CD4-positive, alpha-beta T cell treated with Interleukin-6 for 4 hours (primary cell): ENCODE results near the gene MMP24.

Experiments
- DNase-seq: peaks from one replicate; pipeline ENCODE4 v3.0.0-alpha.2; 2020; ENCODE audit warnings: mixed read lengths

The MMP24 gene

DNA sequence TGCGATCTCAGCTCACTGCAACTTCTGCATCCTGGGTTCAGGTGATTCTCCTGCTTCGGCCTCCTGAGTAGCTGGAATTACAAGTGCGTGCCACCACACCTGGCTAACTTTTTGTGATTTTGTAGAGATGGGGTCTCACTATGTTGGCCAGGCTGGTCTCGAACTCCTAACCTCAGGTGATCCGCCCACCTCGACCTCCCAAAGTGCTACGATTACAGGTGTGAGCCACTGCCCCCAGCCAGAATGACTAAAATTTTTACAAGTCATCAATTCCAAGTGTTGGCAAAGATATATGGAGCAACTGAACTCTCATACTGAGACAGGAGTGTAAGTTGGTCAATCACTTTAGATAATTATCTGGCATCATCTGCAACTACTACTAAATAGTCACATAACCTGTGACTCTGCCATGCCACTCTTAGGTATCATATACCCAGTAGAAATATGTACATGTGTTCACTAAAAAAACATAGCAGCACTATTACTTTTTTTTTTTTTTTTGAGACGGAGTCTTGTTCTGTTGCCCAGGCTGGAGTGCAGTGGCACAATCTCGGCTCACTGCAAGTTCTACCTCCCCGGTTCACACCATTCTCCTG is 55.1 kb downstream of the MMP24 start:
- no peak for DNase-seq

DNA sequence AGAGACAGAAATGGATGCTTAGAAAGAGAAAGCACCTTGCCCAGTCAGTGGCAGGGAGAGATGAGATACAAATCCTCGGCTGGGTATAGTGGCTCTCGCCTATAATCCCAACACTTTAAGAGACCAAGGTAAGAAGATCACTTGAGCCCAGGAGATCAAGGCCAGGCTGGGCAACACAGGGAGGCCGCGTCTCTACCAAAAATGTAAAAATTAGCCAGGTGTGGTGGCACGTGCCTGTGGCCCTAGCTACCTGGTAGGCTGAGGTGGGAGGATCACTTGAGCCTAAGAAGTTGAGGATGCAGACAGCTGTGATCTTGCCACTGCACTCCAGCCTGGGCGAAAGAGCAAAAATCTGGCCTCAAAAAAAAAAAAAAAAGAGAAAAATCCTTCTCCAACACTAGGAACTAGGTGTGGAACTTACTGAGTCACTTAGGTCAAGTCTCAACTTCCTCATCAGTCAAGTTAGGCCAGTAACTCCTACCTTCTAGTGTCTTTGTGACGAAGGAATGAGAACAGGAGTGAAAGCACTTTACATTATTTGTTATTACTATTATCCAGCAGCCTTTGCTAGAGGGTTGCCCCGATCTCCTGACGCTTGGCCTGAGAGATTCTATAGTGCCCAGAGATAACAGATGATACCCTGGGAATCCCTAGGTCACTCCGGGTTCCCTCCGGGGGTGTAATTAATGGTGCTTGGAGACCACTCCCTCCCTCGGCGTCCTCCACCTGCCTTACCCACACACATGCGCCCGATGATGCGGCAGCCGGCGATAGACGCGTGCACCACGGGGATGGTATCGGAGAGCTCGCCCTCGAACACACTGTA is 57.2 kb downstream of the MMP24 start:
- no peak for DNase-seq

DNA sequence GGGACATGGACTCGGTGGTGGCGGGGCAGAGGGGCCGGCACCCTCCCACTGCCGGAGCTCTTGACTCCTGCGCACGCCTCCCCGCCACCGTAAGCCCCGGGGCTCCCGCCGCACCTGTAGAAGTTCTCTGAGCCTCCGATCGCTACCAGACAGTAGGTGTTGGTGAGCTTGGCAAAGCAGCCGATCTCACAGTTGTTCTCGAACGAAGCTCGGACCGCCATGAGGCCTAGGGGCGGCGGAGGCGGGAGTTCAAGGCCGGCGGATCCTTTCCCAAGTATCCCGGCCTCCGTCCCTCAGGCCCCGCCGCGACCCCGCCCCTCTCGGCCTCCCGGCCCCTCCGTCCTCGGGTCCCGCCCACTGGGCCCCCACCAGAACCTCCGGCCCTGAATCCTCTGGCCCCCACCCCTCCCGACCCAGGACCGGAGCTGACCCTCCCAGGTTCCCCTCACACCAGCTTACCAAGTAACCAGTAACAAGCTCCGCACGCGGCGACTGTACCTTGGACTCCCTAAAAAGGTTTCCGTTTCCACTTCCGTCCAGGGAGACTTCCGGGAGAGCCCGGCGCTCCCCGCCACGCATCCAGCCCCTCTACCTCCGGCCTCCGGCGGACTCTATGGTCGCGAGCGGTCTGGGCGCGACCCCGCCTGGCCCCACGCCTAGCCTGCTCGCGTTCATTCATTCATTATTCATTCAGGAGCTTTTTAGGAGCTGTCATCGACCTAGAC is 57.9 kb downstream of the MMP24 start, which contains the start of gene EIF6:
EIF6 (minus strand) TSS at position 506 of the 725 bp plus-strand sequence; CDS start at position 221, 285 bp downstream.
- DNase-seq: peak; percentile 78

DNA sequence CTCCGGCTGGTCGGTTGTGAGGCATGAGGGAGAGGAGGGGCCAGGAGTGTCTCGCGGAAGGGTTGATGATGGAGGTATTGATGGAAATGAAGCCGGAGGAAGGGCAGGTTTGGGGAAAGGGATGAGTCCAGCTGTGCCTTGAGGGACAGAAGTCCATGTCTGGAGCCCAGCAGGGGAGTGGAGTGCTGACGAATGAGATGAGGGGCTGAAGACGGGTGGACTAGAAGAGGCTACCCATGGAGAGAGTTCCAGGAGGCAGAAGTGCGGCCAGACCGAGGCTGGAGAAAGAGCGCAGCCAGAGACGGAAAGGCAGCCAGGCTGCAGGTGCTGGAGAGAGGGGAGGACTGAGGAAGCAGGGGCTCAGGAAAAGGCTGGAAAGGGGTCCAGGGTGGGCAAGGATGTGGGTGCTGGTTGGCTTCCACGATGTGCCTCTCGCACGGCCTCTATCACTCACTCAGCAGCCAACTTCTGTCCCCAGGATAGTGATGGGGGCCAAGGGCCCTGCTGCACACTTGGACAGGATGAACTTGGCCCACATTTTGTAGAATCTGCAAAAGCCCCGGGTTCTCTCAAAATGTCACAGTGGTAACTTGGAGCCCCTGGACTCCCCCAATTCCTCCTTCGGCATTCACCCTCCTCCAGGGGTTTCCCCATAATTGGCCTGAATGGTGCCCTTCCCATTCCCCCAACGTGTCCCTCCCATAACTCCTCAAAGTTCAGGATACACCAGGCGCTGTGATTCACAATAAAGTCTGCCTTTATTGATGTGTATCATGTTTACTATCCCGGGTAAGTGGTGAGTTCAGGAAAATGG is 58.7 kb downstream of the MMP24 start:
- DNase-seq: no peak

DNA sequence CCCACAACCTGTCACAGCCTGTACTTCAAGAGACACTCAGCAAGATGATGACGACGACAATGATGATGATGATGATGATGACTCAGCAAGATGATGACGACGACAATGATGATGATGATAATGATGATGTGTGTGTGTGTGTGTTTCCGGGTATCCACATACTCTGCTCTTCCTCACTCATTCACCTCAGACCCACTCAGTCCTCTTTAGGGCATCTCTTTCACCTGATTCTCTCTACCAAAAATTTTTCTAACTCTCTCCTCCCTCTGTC is 59.3 kb downstream of the MMP24 start:
- DNase-seq: no peak

DNA sequence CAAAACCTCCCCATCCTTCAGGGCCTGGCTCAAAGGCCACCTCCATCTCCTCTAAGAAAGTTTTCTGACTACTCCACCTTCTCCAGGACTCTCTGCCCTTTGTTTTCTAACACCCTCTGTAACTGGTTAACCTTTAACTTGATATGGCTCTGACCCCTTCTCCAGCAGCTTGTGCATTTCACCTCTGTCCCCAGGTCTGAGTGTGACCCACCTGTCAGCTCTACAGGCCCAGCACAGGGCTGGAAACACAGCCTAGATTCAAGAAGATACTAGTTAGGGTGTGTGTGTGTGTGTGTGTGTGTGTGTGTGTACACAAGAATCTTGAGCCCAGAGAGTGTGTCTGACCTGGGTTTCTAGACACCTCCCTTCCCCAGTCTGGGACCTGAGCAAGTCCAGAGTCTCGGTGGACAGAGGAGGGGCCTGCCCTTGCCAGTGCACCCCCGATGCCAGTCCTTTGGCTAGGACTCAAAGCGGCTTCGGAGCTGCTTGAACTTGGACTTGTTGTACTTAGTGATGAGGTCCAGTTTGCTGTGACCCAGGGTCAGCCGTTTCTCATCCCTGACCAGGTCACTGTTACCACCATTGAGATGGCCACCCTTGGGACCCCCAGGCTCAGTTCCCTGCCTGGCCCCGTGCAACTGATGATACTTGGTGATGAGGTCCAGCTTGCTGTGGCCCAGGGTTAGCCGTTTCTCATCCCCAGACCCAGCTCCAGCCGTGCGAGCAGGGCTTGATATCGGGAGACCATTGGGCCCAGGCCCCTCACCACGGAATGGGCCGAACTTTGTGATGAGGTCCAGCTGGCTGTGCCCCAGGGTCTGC is 59.8 kb downstream of the MMP24 start:
- no peak for DNase-seq

DNA sequence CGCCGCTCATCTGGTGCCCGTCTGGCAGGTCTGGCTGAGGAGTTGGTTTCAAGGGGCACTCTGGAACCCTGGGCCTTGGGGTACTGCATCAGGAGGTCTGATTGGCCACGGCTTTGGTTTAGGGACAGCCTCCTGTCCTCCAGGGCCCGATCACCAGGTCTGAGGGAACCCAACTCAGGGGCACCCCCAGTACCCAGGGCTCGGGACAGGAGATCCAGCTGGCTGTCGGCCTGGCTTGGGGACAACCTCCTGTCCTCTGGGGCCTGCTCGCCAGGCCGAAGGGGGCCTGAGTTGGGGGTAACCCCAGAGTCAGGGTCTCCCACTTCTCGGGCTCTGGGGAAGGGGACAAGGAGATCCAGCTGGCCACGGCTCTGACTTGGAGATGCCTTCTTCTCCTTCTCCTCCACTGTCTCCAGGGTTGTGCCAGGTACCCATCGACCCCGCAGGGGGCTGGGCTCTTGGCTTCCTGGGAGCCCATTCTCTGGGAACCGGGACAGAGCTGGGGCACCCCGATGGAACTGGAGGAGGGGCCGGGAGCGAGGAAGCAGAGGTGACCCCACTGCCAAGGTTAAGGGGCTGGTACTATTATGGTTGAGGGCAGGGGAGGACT is 60.5 kb downstream of the MMP24 start:
- no peak for DNase-seq

DNA sequence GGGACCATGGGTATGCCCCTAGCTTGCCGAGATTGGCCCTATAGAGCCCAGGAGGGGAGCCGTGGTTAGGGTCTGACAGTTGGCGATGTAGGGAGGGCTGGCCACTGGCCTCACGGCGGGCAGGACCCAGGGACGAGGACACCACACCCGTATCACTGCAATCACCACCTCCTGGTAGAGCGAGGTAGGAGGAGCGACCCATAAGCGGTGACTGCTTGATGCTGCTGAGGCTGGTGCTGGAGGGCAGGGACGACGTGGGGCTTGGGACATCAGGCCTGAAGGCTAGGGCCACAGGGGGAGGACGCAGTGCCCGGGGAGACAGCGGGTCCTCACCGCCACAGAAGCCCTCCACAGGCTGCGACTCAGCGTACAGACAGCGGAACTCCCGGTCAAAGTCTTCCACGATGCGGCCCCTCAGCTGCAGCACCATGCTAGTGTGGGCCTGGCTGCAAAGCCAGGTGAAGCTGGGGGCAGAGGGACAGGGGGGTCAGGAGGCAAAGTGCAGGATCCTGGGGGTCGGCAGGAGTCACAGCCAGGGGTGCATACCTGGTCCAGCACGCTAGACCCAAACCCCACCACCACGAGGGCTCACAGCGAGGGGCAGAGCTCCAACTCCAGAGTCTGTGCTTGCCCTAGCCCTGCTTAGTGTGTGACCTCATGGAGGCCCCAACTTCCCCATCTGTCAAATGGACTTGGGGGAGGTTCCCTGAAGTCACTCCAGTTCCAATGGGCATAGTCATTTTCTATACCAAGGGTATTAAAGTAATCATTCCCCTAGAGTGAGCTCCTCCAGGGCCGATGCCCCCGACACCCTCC is 61.2 kb downstream of the MMP24 start:
- DNase-seq: no peak

DNA sequence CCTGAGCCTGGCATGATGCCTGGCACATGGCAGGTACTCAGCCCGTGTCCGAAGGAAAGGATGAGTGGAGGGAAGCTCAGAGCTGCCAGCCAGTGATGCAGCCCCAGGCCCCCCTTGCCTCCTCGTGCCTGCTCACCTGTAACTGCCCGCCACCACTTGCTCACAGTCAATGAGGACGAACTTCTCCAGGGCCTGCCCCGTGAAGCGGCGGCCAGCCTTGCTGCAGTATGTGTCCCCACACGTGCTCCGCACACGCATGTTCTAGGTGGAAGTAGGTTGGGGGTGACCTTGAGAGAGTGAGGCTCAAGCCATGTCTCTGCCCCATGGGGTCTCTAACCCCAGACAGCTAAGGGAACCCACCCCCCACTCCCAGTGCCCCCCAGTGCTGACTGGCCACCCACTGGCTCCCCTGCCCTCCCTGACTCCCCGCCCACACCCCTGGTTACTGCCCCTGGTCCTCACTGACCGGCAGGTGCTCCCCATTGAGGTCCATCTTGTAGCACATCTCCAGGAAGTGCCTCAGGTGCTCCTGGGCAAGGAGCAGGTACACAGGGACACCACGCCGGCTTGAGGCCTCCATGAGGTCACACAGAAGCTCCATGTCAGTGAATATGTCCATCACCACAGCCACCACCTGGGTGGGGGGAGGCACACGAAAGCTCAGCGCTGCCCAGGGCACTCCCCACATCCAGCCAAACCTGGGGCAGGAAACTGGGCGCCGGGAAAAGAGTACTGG is 62.0 kb downstream of the MMP24 start:
- no peak for DNase-seq

DNA sequence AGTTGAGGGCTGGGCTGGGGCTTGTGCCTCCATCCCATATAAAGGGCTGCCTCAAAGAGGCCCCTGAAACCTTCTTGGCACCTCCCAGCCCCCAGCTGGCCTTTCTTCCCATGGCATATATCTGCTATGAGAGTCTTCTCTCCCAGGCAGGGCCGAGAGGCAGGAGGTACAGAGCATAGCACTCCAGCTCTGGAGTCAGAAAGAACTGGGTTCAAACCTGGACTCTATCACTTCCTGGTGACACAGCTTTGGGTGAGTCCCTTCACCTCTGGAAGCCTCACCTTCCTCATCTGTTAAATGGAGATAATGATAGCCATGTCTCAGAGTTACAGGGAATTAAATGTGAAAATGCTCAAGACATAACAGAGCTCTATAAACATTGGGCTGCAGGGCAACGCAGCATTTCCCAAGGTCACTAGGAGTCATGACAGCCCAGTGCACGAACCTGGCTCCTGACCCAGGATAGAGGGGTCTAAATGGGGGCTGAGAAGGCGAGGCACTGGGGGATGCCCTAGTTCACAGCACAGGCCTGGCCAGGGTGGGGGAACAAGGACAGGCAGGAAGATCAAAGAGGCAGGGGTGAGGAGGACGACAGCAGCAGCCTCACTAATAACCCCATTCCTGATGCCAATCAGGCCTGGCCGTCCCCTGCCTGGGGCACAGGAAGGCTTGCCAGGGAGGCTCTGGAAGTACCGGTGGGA is 63.8 kb downstream of the MMP24 start:
- no peak for DNase-seq

DNA sequence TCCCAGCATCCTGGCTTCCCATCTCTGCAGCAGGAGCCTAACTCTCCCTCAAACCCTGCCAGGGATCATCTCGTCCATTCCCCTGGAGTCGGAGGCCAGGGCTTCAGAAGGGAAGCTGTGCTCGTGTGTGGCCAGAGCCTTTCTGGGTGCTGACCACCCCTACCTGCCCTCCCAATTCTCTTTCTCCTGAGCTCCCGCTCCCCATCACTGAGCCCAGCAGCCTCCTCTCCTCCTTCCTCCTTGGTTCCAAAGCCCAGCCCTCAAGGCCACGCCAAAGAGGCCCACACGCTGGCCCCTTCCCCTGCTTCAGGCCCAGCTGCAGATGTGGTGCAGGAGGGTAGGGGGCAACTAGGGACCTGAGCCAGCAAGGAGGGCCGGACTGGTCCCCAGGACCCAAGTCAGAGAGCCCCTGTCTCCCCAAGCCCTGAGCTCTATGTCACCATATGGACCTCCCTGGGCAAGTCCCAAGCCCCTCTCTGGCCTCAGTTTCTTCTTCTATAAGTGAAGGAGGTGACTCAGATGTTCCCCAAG is 64.5 kb downstream of the MMP24 start:
- DNase-seq: no peak

DNA sequence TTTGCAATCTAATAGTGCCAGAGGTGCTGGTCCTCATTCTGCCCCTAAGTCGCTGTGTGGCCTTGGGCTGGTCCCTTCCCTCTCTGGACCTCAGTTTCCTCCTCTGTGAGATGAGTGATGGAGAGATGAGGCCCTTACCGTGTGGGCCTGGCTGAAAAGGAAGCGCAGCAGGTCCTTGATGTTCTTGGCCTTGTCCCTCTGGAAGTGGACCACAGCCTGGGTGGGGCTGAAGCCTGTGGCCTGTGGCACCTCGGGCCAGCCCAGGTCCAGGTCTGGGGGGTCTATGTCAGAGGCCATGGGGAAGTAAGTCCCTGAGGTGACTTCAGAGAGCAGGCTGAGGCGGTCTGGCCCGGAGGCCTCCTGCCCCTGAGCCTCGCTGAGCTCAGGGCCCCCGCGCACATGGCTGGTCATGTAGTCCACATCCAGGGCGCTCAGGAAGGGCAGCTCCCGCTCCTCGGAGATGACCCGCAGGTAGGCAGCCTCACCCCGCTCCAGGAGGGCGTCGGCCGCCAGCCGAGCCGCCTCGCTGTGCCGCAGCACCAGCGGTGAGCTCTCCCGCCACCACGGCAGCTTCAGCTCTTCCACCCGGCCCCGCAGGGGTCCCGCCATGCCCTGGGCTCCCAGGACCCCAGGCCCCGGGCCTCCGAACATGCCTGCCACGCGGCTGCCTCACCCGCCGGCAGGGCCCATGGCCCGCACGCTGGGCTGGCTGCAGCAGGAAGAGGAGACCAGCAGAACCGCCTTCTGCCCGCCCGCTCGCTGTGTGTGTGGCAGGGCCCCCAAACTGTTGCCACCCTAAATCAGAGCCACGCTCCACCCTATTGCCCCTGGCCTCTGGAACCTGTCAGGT is 65.4 kb downstream of the MMP24 start, which contains the start of gene FAM83C:
FAM83C (minus strand) TSS at position 772 of the 850 bp plus-strand sequence; CDS start at position 651, 121 bp downstream.
- DNase-seq: no peak

DNA sequence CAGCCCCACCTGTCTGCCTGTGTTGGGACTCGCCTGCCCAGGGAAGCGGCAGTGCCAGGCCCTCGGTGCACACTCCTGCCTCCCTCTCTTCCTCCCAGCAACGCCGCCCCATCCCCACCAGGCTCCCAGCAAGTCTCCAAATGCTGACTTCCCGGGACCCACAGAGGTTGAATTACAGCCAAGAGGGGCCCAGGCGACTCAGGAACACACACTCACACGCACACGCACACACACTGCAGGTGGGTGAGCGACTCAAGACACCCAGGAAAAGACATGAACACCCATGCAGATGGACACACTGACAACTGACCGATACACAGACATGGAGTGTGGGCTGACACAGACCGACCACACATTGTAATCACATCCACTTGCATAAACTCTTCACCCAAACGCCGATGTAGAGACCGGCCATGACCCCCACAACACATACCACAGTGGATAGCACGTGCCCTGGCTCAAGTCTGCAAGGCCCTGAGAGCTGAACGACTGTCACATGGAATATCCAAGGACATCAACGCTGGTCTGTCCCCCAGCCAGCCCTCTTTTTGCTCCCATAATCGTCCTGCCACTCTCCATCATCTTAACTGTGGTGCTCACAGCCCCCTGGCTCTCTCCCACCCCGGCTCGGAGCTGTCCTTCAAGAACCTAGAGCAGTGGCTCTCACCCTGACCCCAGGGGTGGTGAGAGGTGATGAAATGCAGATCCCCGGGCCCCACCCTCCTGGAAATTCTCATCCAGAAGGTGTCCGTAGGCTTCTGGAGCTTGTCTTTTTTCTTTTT is 66.2 kb downstream of the MMP24 start:
- no peak for DNase-seq

DNA sequence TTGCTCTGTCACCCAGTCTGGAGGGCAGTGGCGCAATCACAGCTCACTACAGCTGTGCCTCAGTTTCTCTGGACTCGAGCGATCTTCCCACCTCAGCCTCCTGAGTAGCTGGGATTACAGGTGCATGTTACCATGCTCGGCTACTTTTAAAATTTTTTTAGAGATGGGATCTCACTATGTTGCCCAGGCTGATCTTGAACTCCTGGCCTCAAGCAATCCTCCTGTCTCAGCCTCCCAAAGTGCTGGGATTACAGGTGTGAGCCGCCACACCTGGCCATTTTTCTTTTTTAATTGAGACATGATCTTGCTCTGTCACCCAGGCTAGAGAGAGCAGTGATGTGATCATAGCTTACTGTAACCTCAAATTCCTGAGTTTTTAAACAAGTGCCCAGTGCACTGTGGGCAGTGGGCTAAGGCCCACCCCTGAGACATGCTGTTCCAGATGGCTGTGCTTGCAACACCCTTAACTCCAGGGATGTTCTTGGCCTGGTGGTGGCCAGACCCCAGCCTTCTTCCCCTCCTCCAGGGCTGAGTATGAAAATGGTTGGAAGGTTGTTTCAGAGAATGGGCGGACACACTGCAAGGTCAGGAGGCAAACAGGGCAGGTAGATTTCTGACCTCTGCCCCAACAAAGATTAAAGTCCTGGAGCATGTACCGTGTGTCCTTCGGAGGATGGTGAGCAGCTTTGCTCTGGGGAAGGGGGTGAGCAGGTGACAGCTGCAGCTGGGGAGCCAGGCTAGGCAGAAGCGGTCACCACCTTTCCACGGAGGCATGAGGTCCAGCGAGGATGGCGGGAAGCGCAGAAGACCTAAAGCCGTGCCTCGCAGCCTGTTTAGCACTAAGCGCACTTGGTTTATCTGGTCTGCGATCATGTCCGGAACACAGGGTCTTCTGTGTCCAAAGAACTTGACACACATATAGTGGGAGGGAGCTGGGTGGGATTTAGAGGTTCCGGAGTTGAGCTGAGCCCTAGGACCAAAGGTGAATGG is 67.1 kb downstream of the MMP24 start:
- no peak for DNase-seq

DNA sequence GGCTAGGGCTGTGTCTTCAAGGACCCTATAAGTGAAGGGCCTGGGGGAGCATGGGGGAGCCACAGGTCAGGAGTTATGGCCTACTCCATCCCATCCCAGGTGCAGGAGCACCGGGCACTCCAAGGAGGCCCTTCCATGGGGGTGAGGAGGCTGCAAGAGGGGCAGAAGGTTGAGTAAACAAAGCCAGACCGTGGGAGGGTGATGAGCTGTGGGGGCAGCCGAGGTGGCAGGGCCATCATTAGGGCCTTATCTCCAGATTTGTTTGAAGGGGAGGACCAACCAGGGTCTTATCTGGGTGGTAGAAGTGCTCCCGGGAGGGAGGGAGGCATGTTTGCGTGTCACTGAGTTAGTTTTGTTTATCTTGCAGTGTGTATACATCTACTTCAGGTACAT is 67.8 kb downstream of the MMP24 start:
- DNase-seq: no peak

DNA sequence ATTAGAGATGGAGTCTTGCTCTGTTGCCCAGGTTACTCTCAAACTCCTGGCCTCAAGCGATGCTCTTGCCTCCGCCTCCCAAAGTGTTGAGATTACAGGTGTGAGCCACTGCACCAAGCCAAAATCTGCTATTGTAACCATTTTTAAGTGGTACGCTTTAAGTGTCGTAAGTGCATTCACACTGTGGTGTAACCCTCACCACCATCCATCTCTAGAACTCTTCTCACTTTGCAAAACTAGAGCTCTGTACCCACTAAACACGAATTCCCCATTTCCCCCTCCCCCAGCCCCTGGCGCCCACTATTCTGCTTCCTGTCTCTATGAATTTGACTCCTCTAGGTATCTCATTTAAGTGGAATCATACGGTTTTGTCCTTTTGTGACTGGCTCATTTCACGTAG is 68.6 kb downstream of the MMP24 start:
- DNase-seq: no peak
